Suprapubic skin (tissue), 4 donors: Measurements from ENCODE around the gene ZC3H7B.

Source experiments
- CTCF ChIP-seq, 2 donors: fragments of 200-600 bp in 1 of 2; fragments of 450-650 bp in 1 of 2; sonication (generic) in 1 of 2; IDR thresholded peaks; one replicate each; pipeline ENCODE4 v1.5.1; 2016 to 2019; ENCODE audit warnings: antibody characterized with exemption in 2 of 2, mild to moderate bottlenecking in 1 of 2, moderate library complexity in 1 of 2
- EP300 ChIP-seq: sonication (generic); formaldehyde crosslinking; IDR thresholded peaks from one replicate; pipeline ENCODE4 v1.6.1; 2017; ENCODE audit warnings: antibody characterized with exemption
- POLR2A ChIP-seq, 2 donors: fragments of 450-650 bp; IDR thresholded peaks; one replicate each; pipeline ENCODE4 v1.6.1; 2017; ENCODE audit warnings: antibody characterized with exemption in 2 of 2, mild to moderate bottlenecking in 2 of 2, moderate library complexity in 2 of 2
- POLR2AphosphoS5 ChIP-seq, 3 donors: sonication (generic); formaldehyde crosslinking; IDR thresholded peaks; one replicate each; pipeline ENCODE4 v1.6.1; 2017; ENCODE audit warnings: antibody characterized with exemption in 3 of 3

- TF ChIP-seq CTCF (IDR thresholded peaks at IDR 0.05) (no peak), POLR2A (IDR thresholded peaks at IDR 0.05) (no peak), POLR2AphosphoS5 (IDR thresholded peaks at IDR 0.05) (no peak), EP300 (no peak)
These were observed 106.1 kb downstream of the ZC3H7B start for GRCh38 chr22:41407433-41407832.
